Urinary bladder (tissue), 4 donors: ENCODE results near the gene PSME3IP1. TPM values are rescaled to one million over a fixed set of nuclear protein-coding genes. Genes with fewer than 3 reads are reported as not detected.

Source experiments
- DNase-seq: peaks from one replicate; pipeline ENCODE4 v3.0.0-alpha.2; 2015; ENCODE audit errors: extremely low spot score
- H3K27ac ChIP-seq: one replicate; pipeline ENCODE4 v1.5.1; 2013; ENCODE audit warnings: low read depth, mild to moderate bottlenecking, moderate library complexity
- H3K36me3 ChIP-seq: one replicate; pipeline ENCODE4 v1.6.1; 2013; ENCODE audit warnings: mild to moderate bottlenecking, moderate library complexity; ENCODE audit not compliant: insufficient read depth
- H3K4me1 ChIP-seq: one replicate; pipeline ENCODE4 v1.6.1; 2013; ENCODE audit warnings: mild to moderate bottlenecking, moderate library complexity; ENCODE audit not compliant: insufficient read depth
- H3K4me3 ChIP-seq: one replicate; pipeline ENCODE4 v1.5.1; 2013; ENCODE audit warnings: low read depth, low read length
- WGBS: extraction: QIAGEN DNeasy Blood & Tissue Kit; methylation state at CpG from one replicate; pipeline ENCODE4 v1.1.7; 2013; 5-methylcytosine and 5-hydroxymethylcytosine counted together
- polyA plus RNA-seq: library from polyadenylated mRNA; stranded (reverse); fragments of 200-250 nt; gene quantifications from one replicate; pipeline ENCODE4 v1.2.3, GENCODE V29; 2013
- total RNA-seq: library from RNA; depleted of rRNA; stranded (reverse); fragments of >200 nt; gene quantifications from one replicate; pipeline ENCODE4 v1.2.3, GENCODE V29; 2014
- donor health status: healthy with polysubstance abuse.
- donor health status: healthy.

The PSME3IP1 gene
- total and polyA plus RNA-seq, 2 donors = 61.8 to 63.1 TPM

- H3K4me1 ChIP-seq = no peaks in the 10 kb centered on the region
- DNase-seq = no peak
- no peak overlapping the region for H3K4me3 ChIP-seq
- WGBS = 98% methylated on average over 4 of the region's 4 CpGs
- no peaks in the 10 kb centered on the region for H3K36me3 ChIP-seq
- H3K27ac ChIP-seq = no peak overlapping the region
These were observed 59.9 kb downstream of the PSME3IP1 start for GRCh38 chr16:57125969-57126368.

GRCh38 chr16:57125376-57125775, 60.5 kb downstream of the PSME3IP1 start:
- no peaks in the 10 kb centered on the region for H3K4me1 ChIP-seq
- WGBS = 99% methylated on average over 4 of the region's 4 CpGs
- H3K27ac ChIP-seq = no peak overlapping the region
- no peak overlapping the region for H3K4me3 ChIP-seq
- no peaks in the 10 kb centered on the region for H3K36me3 ChIP-seq
- no peak for DNase-seq

- no peak for DNase-seq
- 82% methylated on average over 11 of the region's 11 CpGs for WGBS
- no peaks in the 10 kb centered on the region for H3K36me3 ChIP-seq
- no peak overlapping the region for H3K27ac ChIP-seq
- no peaks in the 10 kb centered on the region for H3K4me1 ChIP-seq
- no peak overlapping the region for H3K4me3 ChIP-seq
These were observed 61.7 kb downstream of the PSME3IP1 start for GRCh38 chr16:57123974-57124674.

DNA sequence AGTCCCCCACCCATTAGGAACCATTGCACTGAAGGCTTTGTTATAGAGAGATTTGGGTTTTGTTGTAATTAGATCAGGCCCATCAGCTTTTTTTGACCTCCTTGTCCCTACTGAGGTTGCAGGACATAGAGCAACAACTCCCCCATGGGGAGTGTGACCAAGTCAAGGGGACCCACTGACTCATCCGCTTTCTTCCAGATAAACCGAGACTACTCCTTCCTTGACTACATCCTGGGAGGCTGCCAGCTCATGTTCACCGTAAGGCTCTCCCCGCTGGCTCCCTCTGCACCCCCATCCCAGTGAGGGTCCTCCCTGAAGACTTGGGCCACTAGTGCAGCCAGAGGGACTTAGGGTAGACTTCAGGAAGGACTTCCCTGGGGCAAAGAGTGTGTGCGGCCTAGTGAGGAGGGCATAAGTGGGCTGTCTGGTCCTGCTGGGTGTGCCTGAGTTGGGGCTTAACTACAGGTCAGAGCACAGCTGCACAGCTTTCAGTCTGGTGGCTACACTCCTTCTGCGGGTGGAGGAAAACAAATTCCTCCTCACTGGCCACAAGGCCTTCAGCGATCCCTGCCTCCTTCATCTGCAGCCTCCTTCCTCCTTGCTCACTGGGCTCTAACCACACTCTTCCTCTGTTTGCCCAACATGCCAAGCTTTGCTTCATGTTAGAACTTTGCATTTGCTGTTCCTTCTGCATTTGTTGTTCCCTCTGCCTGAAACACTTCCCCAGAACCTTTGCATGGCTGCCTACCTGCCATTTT, 62.4 kb downstream of the PSME3IP1 start:
- 90% methylated on average over 7 of the region's 7 CpGs for WGBS
- Histone ChIP-seq H3K27ac (no peak overlapping the region), H3K4me1 (no peaks in the 10 kb centered on the region), H3K36me3 (no peaks in the 10 kb centered on the region), H3K4me3 (no peak overlapping the region)
- DNase-seq = no peak

- Histone ChIP-seq H3K4me1 (no peaks in the 10 kb centered on the region), H3K36me3 (peaks cover 2% of the 10 kb centered on the region), H3K4me3 (no peak overlapping the region), H3K27ac (no peak overlapping the region)
- 96% methylated on average over 2 of the region's 2 CpGs for WGBS
- DNase-seq = no peak
These were observed 67.3 kb downstream of the PSME3IP1 start for GRCh38 chr16:57118461-57119084.

DNA sequence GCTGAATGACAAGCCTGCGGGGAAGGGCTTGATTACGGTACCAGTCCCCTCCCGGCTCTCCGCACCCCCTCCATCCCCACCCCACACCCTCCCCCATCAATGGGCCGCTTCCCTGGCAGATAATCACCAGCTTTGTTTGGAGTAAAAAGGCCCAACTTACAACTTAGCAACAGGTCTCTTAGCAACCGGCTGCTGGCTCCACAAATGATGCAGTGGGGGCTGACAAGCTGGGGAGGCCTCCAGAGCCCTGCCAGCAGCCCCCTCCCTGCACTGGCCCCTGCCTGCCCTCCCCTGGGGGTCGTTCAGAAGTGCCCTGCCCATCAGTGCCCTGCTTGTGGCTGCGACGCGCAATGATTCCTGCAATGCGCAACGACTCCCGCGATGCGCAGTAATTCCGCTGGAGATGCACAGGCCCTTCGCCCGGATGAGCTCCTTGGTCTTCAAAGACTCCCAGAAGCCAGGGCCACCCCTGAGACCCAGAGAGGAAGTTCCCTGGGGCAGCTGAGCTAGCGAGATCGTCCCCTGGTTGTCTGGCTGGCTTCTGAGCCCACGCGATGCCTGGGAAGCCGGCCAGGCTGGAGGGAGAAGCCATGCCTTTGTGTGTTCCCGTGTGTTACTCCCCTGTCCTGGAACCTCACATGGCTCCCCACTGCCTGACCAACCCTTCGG, 70.2 kb downstream of the PSME3IP1 start:
- Histone ChIP-seq H3K27ac (no peak overlapping the region), H3K4me1 (no peaks in the 10 kb centered on the region), H3K36me3 (peaks cover 2% of the 10 kb centered on the region), H3K4me3 (no peak overlapping the region)
- 41% methylated on average over 25 of the region's 25 CpGs for WGBS
- DNase-seq = no peak

DNA sequence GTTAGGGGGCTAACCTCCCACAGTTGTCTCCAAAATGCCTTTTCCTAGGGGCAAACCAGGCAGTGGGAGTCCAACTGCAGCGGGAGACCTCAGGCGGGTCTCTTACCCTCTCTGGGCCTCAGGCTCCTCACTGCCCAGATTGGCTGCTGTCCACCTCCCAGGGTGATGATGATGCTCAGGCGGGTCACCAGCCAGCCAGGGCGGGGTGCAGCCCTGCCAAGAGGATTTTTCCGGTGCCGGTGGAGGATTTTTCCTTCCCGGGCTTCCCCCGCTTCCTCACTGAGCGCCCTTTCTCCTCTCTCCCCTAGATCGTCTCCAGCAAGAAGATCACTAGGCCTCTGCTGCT, 70.7 kb downstream of the PSME3IP1 start:
- H3K27ac ChIP-seq = no peak overlapping the region
- DNase-seq = no peak
- 45% methylated on average over 10 of the region's 10 CpGs for WGBS

DNA sequence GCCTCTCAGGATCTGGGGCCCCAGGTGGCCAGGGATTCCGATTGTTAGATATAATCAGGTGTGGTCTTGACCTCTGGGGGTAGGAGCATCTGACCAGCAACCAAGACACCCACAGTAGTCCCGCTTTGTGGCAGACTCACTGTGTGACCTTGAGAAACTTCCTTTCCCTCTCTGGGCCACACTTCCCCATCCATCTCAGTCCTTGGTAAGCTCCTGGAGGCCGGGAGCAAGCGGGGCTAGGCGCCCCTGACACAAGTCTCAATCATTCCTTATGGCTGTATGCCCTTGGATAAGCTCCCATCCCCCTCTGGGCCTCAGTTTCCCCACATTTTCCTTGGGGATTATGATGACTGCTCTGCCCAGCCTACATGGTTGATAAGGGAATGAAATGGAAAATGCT, 72.2 kb downstream of the PSME3IP1 start:
- H3K27ac ChIP-seq = no peak overlapping the region

More for the DNA sequence above, 70.7 kb downstream of the PSME3IP1 start:
- H3K4me1 ChIP-seq = no peaks in the 10 kb centered on the region
- peaks cover 2% of the 10 kb centered on the region for H3K36me3 ChIP-seq
- no peak overlapping the region for H3K4me3 ChIP-seq

GRCh38 chr16:57113042-57113453, 72.8 kb downstream of the PSME3IP1 start:
- 91% methylated on average over 14 of the region's 14 CpGs for WGBS
- no peak overlapping the region for H3K27ac ChIP-seq
- peaks cover 2% of the 10 kb centered on the region for H3K36me3 ChIP-seq
- no peaks in the 10 kb centered on the region for H3K4me1 ChIP-seq
- DNase-seq = no peak
- H3K4me3 ChIP-seq = no peak overlapping the region

More for the DNA sequence above, 72.2 kb downstream of the PSME3IP1 start:
- peaks cover 2% of the 10 kb centered on the region for H3K36me3 ChIP-seq
- H3K4me3 ChIP-seq = no peak overlapping the region
- WGBS = 96% methylated on average over 5 of the region's 5 CpGs
- no peaks in the 10 kb centered on the region for H3K4me1 ChIP-seq
- no peak for DNase-seq

DNA sequence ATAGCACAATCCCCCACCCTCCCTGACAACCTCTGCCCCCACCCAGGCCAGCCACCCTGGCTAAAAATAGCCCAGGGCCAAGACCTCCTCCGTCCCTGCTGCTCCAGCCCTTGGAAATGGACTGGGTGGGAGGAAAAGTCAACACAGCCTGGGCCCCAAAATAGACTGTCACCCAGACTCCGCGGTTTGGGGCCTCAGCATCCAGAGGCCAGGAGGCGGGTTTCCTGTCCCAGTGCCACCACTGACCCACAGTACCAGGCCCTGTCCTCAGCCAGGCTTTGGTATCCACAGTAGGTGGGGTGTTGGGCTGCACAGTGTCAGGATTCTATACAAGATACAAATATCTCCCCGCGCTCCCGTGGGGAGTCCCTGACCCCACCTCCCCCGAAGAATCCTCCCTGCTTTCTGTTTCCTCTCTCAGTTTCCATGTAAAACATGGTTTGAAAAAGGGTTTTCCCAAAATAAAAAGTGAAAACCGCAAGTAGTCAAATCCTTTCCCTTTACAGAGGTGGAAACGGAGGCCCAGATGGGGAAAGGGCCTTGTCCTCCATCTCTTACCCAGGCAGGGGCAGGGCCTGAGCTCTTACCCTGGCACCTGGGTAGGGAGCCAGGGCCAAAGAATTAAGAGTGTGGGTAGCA, 73.3 kb downstream of the PSME3IP1 start:
- WGBS = 73% methylated on average over 10 of the region's 10 CpGs
- no peak for DNase-seq
- Histone ChIP-seq H3K4me3 (no peak overlapping the region), H3K36me3 (peaks cover under 1% of the 10 kb centered on the region), H3K4me1 (no peaks in the 10 kb centered on the region), H3K27ac (no peak overlapping the region)

- 94% methylated on average over 2 of the region's 2 CpGs for WGBS
- no peak overlapping the region for H3K27ac ChIP-seq
These were observed 74.4 kb downstream of the PSME3IP1 start for GRCh38 chr16:57111420-57111819.

DNA sequence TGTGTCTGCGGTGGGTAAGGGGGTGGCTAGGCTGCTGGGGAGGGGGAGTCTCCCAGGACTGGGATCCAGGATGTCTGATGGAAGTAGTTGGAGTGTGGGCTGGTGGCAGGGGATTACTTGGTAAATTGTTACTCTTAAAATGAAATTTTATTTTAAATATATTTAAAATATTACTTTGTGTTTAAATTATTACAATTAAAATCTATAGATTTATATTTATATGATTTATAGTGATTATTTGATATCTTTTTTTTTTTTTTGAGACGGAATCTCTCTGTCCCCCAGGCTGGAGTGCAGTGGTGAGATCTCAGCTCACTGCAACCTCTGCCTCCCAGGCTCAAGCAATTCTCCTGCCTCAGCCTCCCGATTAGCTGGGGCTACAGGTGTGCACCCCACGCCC, 74.9 kb downstream of the PSME3IP1 start:
- Histone ChIP-seq H3K36me3 (no peaks in the 10 kb centered on the region), H3K4me1 (no peaks in the 10 kb centered on the region), H3K27ac (no peak overlapping the region), H3K4me3 (no peak overlapping the region)
- 92% methylated on average over 4 of the region's 4 CpGs for WGBS
- no peak for DNase-seq

More at GRCh38 chr16:57111420-57111819, 74.4 kb downstream of the PSME3IP1 start:
- Histone ChIP-seq H3K4me1 (no peaks in the 10 kb centered on the region), H3K36me3 (no peaks in the 10 kb centered on the region), H3K4me3 (no peak overlapping the region)
- no peak for DNase-seq
